ENCODE data around the gene GNPTG.

The GNPTG gene

DNA sequence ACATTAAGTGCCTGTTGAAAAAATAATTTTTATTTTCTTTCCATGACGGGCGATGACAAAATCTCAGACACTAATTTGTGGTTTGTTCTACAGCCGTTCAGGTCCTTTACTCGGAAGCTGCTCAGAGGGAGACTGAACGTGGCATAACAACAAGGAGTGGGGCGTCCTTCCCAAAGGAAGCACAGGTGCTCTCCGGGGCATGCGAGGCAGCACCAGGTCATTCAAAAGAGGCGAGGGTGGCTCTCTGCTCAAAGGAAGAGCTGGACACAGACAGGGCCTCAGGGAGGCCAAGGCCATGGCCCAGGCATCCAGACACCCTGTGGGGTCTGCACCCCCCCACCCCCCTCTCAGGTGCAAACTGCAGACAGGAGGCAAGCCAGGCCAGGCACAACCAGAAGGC lies 46.6 kb downstream of the GNPTG start:
- TF ChIP-seq, protein P1, sequence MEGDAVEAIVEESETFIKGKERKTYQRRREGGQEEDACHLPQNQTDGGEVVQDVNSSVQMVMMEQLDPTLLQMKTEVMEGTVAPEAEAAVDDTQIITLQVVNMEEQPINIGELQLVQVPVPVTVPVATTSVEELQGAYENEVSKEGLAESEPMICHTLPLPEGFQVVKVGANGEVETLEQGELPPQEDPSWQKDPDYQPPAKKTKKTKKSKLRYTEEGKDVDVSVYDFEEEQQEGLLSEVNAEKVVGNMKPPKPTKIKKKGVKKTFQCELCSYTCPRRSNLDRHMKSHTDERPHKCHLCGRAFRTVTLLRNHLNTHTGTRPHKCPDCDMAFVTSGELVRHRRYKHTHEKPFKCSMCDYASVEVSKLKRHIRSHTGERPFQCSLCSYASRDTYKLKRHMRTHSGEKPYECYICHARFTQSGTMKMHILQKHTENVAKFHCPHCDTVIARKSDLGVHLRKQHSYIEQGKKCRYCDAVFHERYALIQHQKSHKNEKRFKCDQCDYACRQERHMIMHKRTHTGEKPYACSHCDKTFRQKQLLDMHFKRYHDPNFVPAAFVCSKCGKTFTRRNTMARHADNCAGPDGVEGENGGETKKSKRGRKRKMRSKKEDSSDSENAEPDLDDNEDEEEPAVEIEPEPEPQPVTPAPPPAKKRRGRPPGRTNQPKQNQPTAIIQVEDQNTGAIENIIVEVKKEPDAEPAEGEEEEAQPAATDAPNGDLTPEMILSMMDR (IDR thresholded peaks at IDR 0.05; ENCODE audit: control extremely low read depth, extremely low read depth, low read depth, missing control alignments) = no peak
- no peak for DNase-seq (ENCODE audit: extremely low spot score)
- CTCF ChIA-PET = no interaction called here
- POLR2A ChIA-PET = no interaction called here

GRCh38 chr16:1398826-1399581 lies 47.3 kb downstream of the GNPTG start:
- DNase-seq (ENCODE audit: extremely low spot score) = no peak
- CTCF ChIA-PET = no interaction called here
- POLR2A ChIA-PET = no interaction called here
- TF ChIP-seq, protein P1 (IDR thresholded peaks at IDR 0.05; ENCODE audit: control extremely low read depth, extremely low read depth, low read depth, missing control alignments) = no peak

DNA sequence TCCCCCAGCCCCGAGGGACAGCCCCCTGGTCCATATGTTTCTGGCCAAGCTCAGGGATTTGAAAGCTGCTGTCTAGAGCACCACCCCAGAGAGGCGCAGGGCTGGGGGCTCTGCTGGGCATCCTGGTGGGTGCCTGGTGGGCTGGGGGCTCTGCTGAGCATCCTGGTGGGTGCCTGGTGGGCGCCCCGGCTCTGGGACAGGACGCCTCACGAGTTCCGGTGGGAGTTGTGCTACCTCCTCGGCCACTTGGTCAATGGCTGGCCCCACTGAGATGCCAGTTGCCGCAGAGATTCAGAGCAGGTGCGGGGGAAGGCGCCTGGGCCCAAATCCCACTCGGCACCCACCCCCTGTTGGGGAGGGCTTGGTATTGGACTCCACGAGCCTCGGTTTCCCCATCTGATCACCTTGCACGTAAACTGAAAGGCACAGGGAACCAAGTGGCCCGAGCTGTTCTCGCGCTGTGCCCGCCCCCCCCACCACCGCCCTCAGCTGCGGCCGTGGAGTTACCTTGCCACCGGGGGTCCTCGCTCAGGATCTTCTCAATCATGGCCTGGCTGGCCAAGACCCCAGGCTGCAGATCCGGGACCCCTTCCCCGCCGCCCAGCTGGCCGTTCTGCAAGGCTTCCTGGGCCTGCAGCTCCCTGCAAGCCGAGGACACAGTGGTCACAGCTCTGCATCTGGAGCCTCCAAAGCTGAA lies 49.5 kb downstream of the GNPTG start:
- CTCF ChIA-PET = interaction anchor here (1.2 to 1.4 kb wide), 2 partner anchors 11 to 38 kb away, joined by 3 to 4 read pairs; no protein-coding TSS in a partner anchor
- no peak for DNase-seq (ENCODE audit: extremely low spot score)
- TF ChIP-seq, protein P1 (IDR thresholded peaks at IDR 0.05; ENCODE audit: control extremely low read depth, extremely low read depth, low read depth, missing control alignments) = no peak
- POLR2A ChIA-PET = no interaction called here

DNA sequence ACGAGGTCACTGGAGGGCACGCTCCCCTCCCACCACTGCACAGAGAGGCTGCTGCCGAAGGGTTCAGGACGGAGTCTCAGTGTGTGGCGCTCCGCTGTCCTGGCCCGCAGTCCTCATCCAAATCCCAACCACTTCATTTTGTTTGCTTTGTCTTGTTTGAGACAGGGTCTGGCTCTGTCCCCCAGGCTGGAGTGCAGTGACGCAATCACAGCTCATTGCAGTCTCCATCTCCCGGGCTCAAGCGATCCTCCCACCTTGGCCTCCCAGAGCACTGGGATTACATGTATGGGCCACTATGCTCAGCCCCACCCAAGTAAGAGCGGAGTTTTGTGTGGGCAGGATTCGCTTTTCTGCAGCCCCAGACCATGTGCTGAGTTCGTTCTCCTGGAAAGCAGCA lies 50.0 kb downstream of the GNPTG start:
- CTCF ChIA-PET = interaction anchor here (1.2 to 1.4 kb wide), 2 partner anchors 11 to 38 kb away, joined by 3 to 4 read pairs; no protein-coding TSS in a partner anchor
- POLR2A ChIA-PET = no interaction called here
- DNase-seq (ENCODE audit: extremely low spot score) = no peak
- TF ChIP-seq, protein P1 (IDR thresholded peaks at IDR 0.05; ENCODE audit: control extremely low read depth, extremely low read depth, low read depth, missing control alignments) = no peak

GRCh38 chr16:1403036-1403435 lies 51.3 kb downstream of the GNPTG start:
- CTCF ChIA-PET = interaction anchor here (1.2 to 1.6 kb wide), 3 partner anchors 9 to 39 kb away, joined by 3 to 5 read pairs (median 4); no protein-coding TSS in a partner anchor
- TF ChIP-seq, protein P1 (IDR thresholded peaks at IDR 0.05; ENCODE audit: control extremely low read depth, extremely low read depth, low read depth, missing control alignments) = no peak

GRCh38 chr16:1403733-1404132 lies 52.0 kb downstream of the GNPTG start:
- DNase-seq (ENCODE audit: extremely low spot score) = no peak
- ChIA-PET POLR2A (interaction anchor here (0.5 kb wide), 1 partner anchor 112 kb away, joined by 7 read pairs; no protein-coding TSS in a partner anchor), CTCF (interaction anchor here (1.2 to 1.6 kb wide), 2 partner anchors 10 to 39 kb away, joined by 4 to 5 read pairs; no protein-coding TSS in a partner anchor)
- TF ChIP-seq, protein P1 (IDR thresholded peaks at IDR 0.05; ENCODE audit: control extremely low read depth, extremely low read depth, low read depth, missing control alignments) = no peak

More at GRCh38 chr16:1403036-1403435, 51.3 kb downstream of the GNPTG start:
- POLR2A ChIA-PET = no interaction called here
- DNase-seq (ENCODE audit: extremely low spot score) = no peak
